Central memory CD4-positive, alpha-beta T cell (primary cell): ENCODE results near the gene MSANTD1.

ENCODE experiments used
- DNase-seq: peaks from one replicate; pipeline ENCODE4 v3.0.0; 2022
- total RNA-seq, 3 experiments: gene quantifications; one replicate each; lab custom pipeline; 2026; lab: John Stamatoyannopoulos, UW

MSANTD1 gene
- 0.81 to 2.1 (median 1.5) reads per million in 3 experiments for total RNA-seq

- DNase-seq, result no peak
These were observed at the start of gene MSANTD1 for GRCh38 chr4:3248811-3249661. TSS of gene MSANTD1 (plus strand) at chr4:3249159. CDS start at chr4:3249223, 64 bp downstream.

- no peak for DNase-seq
These were observed 49.1 kb upstream of the MSANTD1 start for GRCh38 chr4:3199653-3200422.

- DNase-seq, result no peak
These were observed 48.4 kb upstream of the MSANTD1 start for GRCh38 chr4:3200423-3201090.

- DNase-seq, result peak; percentile 86
These were observed 46.9 kb upstream of the MSANTD1 start for GRCh38 chr4:3201718-3202702.

- no peak for DNase-seq
These were observed 45.8 kb upstream of the MSANTD1 start for GRCh38 chr4:3202836-3203820.

- no peak for DNase-seq
These were observed 45.0 kb upstream of the MSANTD1 start for GRCh38 chr4:3203971-3204431.

- no peak for DNase-seq
These were observed 43.0 kb upstream of the MSANTD1 start for GRCh38 chr4:3205995-3206394.

GRCh38 chr4:3206439-3207100 lies 42.4 kb upstream of the MSANTD1 start:
- no peak for DNase-seq

- no peak for DNase-seq
These were observed 41.4 kb upstream of the MSANTD1 start for GRCh38 chr4:3207531-3208037.

- no peak for DNase-seq
These were observed 40.1 kb upstream of the MSANTD1 start for GRCh38 chr4:3208826-3209225.

GRCh38 chr4:3209551-3210325 lies 39.2 kb upstream of the MSANTD1 start:
- DNase-seq, result no peak

GRCh38 chr4:3210467-3210866 lies 38.5 kb upstream of the MSANTD1 start:
- no peak for DNase-seq

- no peak for DNase-seq
These were observed 37.1 kb upstream of the MSANTD1 start for GRCh38 chr4:3211866-3212265.

GRCh38 chr4:3212391-3213105 lies 36.4 kb upstream of the MSANTD1 start:
- DNase-seq, result no peak

- no peak for DNase-seq
These were observed 35.9 kb upstream of the MSANTD1 start for GRCh38 chr4:3213106-3213425.

GRCh38 chr4:3213661-3214250 lies 35.2 kb upstream of the MSANTD1 start:
- DNase-seq, result no peak

- DNase-seq, result no peak
These were observed 33.7 kb upstream of the MSANTD1 start for GRCh38 chr4:3215256-3215655.

- no peak for DNase-seq
These were observed 33.2 kb upstream of the MSANTD1 start for GRCh38 chr4:3215733-3216132.
